HepG2 (cell line): ENCODE results near the gene FBXW4. TPM values are rescaled to one million over a fixed set of nuclear protein-coding genes. Genes with fewer than 3 reads are reported as not detected.

Source experiments
- CHD4 ChIP-seq: fragments of 200-600 bp; sonication (generic); IDR thresholded peaks from 2 replicates; pipeline ENCODE4 v1.7.0; 2017; ENCODE audit warnings: mild to moderate bottlenecking, low read length, borderline replicate concordance
- RBM39 ChIP-seq: fragments of 200-400 bp; formaldehyde crosslinking; IDR thresholded peaks from one replicate; pipeline ENCODE4 v1.6.1; 2018; ENCODE audit warnings: antibody characterized with exemption, mild to moderate bottlenecking, low read depth, low read length; ENCODE audit not compliant: poor library complexity, severe bottlenecking
- SP4 ChIP-seq: sonication (generic); formaldehyde crosslinking; IDR thresholded peaks from 2 replicates; pipeline ENCODE4 v1.8.1; 2023; ENCODE audit warnings: mild to moderate bottlenecking, missing genetic modification reagents
- ZNF263 ChIP-seq: sonication (generic); formaldehyde crosslinking; IDR thresholded peaks from 2 replicates; pipeline ENCODE4 v1.4.0; 2020; ENCODE audit warnings: missing genetic modification reagents
- ZNF775 ChIP-seq: sonication (generic); formaldehyde crosslinking; IDR thresholded peaks from 2 replicates; pipeline ENCODE4 v1.4.0; 2020; ENCODE audit warnings: missing genetic modification reagents, mild to moderate bottlenecking, moderate library complexity, borderline replicate concordance
- polyA plus RNA-seq, 8 experiments: library from polyadenylated mRNA; depleted of rRNA in 3 of 8; stranded (reverse) in 7 of 8; unstranded in 1 of 8; fragments of >200 nt; fragmentation: Illumina TruSeq in 4 of 8; extraction: Trizol in 4 of 8; gene quantifications; 2 replicates each; pipeline versions ENCODE4 v1.2.1 to v1.2.3, GENCODE V29; 2011 to 2016; ENCODE audit warnings: low read depth in 4 of 8, missing spikeins in 1 of 8, mixed read lengths in 1 of 8; ENCODE audit not compliant: insufficient read depth in 1 of 8
- total RNA-seq, 5 experiments: library from RNA; depleted of rRNA; stranded (reverse); fragments of >200 nt; fragmentation: Illumina TruSeq; extraction: Trizol; gene quantifications; 2 replicates each; pipeline ENCODE4 v1.2.3, GENCODE V29; 2016; ENCODE audit warnings: low read depth in 1 of 5
- TF ChIP-seq, protein P1 (sequence below): sonication (generic); formaldehyde crosslinking; IDR thresholded peaks from 2 replicates; pipeline ENCODE4 v1.5.0; 2020; ENCODE audit warnings: mild to moderate bottlenecking, missing genetic modification reagents, moderate library complexity
- TF ChIP-seq, protein P2 (sequence below): sonication (generic); formaldehyde crosslinking; IDR thresholded peaks from 2 replicates; pipeline ENCODE4 v1.4.0; 2020; ENCODE audit warnings: missing genetic modification reagents
- TF ChIP-seq, protein P3 (sequence below): sonication (generic); formaldehyde crosslinking; IDR thresholded peaks from 2 replicates; pipeline ENCODE4 v1.5.1; 2020; ENCODE audit warnings: missing genetic modification reagents, mild to moderate bottlenecking, borderline replicate concordance
- TF ChIP-seq, protein P4 (sequence below): sonication (generic); formaldehyde crosslinking; IDR thresholded peaks from 2 replicates; pipeline ENCODE4 v1.5.0; 2020; ENCODE audit warnings: mild to moderate bottlenecking, missing genetic modification reagents
- TF ChIP-seq, protein P5 (sequence below): sonication (generic); formaldehyde crosslinking; IDR thresholded peaks from 2 replicates; pipeline ENCODE4 v1.5.0; 2020; ENCODE audit warnings: mild to moderate bottlenecking, missing genetic modification reagents
- TF ChIP-seq, protein P6 (sequence below): sonication (generic); formaldehyde crosslinking; IDR thresholded peaks from 2 replicates; pipeline ENCODE4 v1.5.1; 2020; ENCODE audit warnings: mild to moderate bottlenecking, missing genetic modification reagents

Gene FBXW4
- total and polyA plus RNA-seq, 2 of the 13 experiments (the other 11 are each of a cell fraction or from before 2014, with no cell fraction given) = 23.5 to 33.7 TPM

DNA sequence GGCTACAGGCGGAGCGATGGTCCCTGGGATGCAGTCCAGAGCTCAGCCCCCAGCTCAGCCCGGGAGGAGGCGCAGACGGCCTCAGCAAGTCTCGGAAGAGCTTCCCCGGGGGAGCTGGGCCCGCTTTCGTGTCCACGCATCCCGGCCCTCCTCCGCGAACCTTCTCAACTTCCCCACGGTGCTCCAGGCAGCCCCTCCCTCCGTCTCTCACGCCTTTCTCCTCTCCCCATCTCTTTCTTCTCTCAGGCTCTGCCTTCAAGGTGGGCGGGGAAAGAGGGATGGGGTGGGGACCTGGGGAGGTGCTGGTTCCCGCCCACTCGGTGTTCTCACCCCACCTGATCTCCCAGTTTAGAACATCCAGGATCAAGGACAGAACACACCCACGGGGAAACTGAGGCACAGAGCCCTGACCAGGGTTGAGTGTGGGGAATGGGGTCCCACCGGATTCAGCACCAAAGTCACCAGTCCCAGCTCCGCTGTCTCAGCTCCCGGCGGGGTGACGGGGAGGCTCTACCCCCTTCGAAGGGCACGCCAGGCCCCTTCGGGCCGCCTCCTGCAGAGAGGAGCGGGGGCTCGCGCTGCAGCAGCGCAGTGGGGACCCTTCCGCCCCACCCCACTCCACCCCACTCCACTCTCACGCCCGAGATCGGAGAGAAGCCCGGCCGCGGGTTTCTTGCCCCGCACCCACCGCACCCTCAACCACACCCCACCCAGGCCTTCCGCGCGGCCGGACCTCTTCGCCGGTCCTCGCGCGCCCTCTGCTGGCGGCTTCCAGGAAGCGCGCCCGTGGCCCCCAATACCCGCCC is 125.1 kb downstream of the FBXW4 start (continued):
- TF ChIP-seq, protein P1, sequence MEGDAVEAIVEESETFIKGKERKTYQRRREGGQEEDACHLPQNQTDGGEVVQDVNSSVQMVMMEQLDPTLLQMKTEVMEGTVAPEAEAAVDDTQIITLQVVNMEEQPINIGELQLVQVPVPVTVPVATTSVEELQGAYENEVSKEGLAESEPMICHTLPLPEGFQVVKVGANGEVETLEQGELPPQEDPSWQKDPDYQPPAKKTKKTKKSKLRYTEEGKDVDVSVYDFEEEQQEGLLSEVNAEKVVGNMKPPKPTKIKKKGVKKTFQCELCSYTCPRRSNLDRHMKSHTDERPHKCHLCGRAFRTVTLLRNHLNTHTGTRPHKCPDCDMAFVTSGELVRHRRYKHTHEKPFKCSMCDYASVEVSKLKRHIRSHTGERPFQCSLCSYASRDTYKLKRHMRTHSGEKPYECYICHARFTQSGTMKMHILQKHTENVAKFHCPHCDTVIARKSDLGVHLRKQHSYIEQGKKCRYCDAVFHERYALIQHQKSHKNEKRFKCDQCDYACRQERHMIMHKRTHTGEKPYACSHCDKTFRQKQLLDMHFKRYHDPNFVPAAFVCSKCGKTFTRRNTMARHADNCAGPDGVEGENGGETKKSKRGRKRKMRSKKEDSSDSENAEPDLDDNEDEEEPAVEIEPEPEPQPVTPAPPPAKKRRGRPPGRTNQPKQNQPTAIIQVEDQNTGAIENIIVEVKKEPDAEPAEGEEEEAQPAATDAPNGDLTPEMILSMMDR (CRISPR knock-in tag) = peak; percentile 88
- TF ChIP-seq, protein P2, sequence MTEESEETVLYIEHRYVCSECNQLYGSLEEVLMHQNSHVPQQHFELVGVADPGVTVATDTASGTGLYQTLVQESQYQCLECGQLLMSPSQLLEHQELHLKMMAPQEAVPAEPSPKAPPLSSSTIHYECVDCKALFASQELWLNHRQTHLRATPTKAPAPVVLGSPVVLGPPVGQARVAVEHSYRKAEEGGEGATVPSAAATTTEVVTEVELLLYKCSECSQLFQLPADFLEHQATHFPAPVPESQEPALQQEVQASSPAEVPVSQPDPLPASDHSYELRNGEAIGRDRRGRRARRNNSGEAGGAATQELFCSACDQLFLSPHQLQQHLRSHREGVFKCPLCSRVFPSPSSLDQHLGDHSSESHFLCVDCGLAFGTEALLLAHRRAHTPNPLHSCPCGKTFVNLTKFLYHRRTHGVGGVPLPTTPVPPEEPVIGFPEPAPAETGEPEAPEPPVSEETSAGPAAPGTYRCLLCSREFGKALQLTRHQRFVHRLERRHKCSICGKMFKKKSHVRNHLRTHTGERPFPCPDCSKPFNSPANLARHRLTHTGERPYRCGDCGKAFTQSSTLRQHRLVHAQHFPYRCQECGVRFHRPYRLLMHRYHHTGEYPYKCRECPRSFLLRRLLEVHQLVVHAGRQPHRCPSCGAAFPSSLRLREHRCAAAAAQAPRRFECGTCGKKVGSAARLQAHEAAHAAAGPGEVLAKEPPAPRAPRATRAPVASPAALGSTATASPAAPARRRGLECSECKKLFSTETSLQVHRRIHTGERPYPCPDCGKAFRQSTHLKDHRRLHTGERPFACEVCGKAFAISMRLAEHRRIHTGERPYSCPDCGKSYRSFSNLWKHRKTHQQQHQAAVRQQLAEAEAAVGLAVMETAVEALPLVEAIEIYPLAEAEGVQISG (CRISPR knock-in tag) = peak; percentile 34; the same call in 1 of the 2 replicates
- TF ChIP-seq, protein P3, sequence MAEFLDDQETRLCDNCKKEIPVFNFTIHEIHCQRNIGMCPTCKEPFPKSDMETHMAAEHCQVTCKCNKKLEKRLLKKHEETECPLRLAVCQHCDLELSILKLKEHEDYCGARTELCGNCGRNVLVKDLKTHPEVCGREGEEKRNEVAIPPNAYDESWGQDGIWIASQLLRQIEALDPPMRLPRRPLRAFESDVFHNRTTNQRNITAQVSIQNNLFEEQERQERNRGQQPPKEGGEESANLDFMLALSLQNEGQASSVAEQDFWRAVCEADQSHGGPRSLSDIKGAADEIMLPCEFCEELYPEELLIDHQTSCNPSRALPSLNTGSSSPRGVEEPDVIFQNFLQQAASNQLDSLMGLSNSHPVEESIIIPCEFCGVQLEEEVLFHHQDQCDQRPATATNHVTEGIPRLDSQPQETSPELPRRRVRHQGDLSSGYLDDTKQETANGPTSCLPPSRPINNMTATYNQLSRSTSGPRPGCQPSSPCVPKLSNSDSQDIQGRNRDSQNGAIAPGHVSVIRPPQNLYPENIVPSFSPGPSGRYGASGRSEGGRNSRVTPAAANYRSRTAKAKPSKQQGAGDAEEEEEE (CRISPR knock-in tag) = no peak
- TF ChIP-seq SP4 = 0 out of 2 replicates have a peak, but pooled peaks have one; percentile 51
- TF ChIP-seq, protein P4, sequence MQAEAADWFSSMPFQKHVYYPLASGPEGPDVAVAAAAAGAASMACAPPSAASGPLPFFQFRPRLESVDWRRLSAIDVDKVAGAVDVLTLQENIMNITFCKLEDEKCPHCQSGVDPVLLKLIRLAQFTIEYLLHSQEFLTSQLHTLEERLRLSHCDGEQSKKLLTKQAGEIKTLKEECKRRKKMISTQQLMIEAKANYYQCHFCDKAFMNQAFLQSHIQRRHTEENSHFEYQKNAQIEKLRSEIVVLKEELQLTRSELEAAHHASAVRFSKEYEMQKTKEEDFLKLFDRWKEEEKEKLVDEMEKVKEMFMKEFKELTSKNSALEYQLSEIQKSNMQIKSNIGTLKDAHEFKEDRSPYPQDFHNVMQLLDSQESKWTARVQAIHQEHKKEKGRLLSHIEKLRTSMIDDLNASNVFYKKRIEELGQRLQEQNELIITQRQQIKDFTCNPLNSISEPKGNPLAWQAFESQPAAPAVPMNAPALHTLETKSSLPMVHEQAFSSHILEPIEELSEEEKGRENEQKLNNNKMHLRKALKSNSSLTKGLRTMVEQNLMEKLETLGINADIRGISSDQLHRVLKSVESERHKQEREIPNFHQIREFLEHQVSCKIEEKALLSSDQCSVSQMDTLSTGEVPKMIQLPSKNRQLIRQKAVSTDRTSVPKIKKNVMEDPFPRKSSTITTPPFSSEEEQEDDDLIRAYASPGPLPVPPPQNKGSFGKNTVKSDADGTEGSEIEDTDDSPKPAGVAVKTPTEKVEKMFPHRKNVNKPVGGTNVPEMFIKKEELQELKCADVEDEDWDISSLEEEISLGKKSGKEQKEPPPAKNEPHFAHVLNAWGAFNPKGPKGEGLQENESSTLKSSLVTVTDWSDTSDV (CRISPR knock-in tag) = peak; percentile 76; the same call in 1 of the 2 replicates
- TF ChIP-seq ZNF775 (CRISPR knock-in tag) = no peak
- TF ChIP-seq CHD4 = no peak
- TF ChIP-seq ZNF263 (CRISPR knock-in tag) = 0 out of 2 replicates have a peak, but pooled peaks have one; percentile 3
- TF ChIP-seq, protein P5, sequence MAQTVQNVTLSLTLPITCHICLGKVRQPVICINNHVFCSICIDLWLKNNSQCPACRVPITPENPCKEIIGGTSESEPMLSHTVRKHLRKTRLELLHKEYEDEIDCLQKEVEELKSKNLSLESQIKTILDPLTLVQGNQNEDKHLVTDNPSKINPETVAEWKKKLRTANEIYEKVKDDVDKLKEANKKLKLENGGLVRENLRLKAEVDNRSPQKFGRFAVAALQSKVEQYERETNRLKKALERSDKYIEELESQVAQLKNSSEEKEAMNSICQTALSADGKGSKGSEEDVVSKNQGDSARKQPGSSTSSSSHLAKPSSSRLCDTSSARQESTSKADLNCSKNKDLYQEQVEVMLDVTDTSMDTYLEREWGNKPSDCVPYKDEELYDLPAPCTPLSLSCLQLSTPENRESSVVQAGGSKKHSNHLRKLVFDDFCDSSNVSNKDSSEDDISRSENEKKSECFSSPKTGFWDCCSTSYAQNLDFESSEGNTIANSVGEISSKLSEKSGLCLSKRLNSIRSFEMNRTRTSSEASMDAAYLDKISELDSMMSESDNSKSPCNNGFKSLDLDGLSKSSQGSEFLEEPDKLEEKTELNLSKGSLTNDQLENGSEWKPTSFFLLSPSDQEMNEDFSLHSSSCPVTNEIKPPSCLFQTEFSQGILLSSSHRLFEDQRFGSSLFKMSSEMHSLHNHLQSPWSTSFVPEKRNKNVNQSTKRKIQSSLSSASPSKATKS (CRISPR knock-in tag) = peak; percentile 45; the same call in 1 of the 2 replicates
- TF ChIP-seq RBM39 = no peak
- TF ChIP-seq, protein P6, sequence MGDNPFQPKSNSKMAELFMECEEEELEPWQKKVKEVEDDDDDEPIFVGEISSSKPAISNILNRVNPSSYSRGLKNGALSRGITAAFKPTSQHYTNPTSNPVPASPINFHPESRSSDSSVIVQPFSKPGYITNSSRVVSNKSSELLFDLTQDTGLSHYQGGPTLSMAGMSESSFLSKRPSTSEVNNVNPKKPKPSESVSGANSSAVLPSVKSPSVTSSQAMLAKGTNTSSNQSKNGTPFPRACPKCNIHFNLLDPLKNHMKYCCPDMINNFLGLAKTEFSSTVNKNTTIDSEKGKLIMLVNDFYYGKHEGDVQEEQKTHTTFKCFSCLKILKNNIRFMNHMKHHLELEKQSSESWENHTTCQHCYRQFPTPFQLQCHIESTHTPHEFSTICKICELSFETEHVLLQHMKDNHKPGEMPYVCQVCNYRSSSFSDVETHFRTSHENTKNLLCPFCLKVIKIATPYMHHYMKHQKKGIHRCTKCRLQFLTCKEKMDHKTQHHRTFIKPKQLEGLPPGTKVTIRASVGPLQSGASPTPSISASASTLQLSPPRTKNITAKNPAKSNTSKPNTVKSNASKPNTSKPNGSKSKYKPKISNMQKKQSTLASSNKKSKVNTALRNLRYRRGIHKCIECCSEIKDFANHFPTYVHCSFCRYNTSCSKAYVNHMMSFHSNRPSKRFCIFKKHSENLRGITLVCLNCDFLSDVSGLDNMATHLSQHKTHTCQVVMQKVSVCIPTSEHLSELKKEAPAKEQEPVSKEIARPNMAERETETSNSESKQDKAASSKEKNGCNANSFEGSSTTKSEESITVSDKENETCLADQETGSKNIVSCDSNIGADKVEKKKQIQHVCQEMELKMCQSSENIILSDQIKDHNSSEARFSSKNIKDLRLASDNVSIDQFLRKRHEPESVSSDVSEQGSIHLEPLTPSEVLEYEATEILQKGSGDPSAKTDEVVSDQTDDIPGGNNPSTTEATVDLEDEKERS (CRISPR knock-in tag) = peak; percentile 59; the same call in 1 of the 2 replicates
